ENCODE results near the gene CCSER1.

DNA sequence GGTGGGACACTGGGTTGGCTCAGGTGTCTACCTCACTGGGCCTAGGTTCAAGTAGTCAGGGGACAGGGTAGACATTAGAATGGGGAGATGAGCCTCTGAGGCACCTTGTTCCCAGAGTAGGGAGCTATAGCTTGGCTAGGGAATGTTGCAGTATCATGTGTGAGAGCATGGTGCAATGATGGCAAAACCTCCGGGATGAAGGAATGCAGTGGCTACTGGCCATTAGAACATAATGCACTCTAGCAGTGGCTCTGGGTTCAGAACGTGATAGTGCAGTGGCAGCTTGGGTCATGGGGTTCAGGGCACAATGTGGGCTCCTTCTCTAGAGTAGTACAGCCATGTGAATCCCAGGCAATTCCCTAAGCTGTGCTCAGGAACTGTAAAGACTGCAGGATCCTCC is 471.5 kb downstream of the CCSER1 start:
- TF ChIP-seq POLR2AphosphoS5 (IDR thresholded peaks at IDR 0.05; ENCODE audit: borderline replicate concordance, low read depth, low read length) (no peak), EZH2 (IDR thresholded peaks at IDR 0.05) (no peak), FOXP2 (optimal IDR thresholded peaks at IDR 0.05; ENCODE audit: control extremely low read depth, extremely low read length, insufficient read depth) (no peak)

Data from SK-N-MC (cell line).